ENCODE data around the gene SPAAR. TPM values are rescaled to one million over a fixed set of nuclear protein-coding genes. Genes with fewer than 3 reads are reported as not detected.
A peak's percentile ranks its signal among the peaks of the same experiment; 100 is the strongest.

The SPAAR gene
- total RNA-seq, 1 donor = 0.72 TPM

- no peaks in the 10 kb centered on the region for H3K27me3 ChIP-seq (ENCODE audit: insufficient read depth, low read length)
- no peaks in the 10 kb centered on the region for H3K36me3 ChIP-seq (ENCODE audit: insufficient read depth, low read length)
- no peaks in the 10 kb centered on the region for H3K79me2 ChIP-seq (ENCODE audit: insufficient read depth, low read length)
- no peak overlapping the region for H3K4me2 ChIP-seq (ENCODE audit: insufficient read depth, low read length)
- no peak for DNase-seq (ENCODE audit: insufficient read length, low spot score, missing footprints)
- H3K4me1 ChIP-seq (ENCODE audit: insufficient read depth, low read length) = peaks cover 42% of the 10 kb centered on the region
- no peaks in the 10 kb centered on the region for H4K20me1 ChIP-seq (ENCODE audit: insufficient read depth, low read length)
- TF ChIP-seq CTCF (IDR thresholded peaks at IDR 0.05; ENCODE audit: extremely low read depth, low read depth, low read length) = no peak
- no peak overlapping the region for H3K4me3 ChIP-seq (ENCODE audit: insufficient read depth, low read length)
- no peaks in the 10 kb centered on the region for H3K9me3 ChIP-seq (ENCODE audit: low read depth, low read length)
- peak overlapping the region; percentile 70 for H3K27ac ChIP-seq (ENCODE audit: low read depth, low read length)
- H2AFZ ChIP-seq (ENCODE audit: low read length) = peak overlapping the region; percentile 72
Observed at GRCh38 chr9:35928591-35929452, 19.5 kb downstream of the SPAAR start.

- Histone ChIP-seq H3K9me3 (ENCODE audit: low read depth, low read length) (no peaks in the 10 kb centered on the region), H4K20me1 (ENCODE audit: insufficient read depth, low read length) (no peaks in the 10 kb centered on the region), H3K4me3 (ENCODE audit: insufficient read depth, low read length) (no peak overlapping the region), H3K27me3 (ENCODE audit: insufficient read depth, low read length) (no peaks in the 10 kb centered on the region), H3K36me3 (ENCODE audit: insufficient read depth, low read length) (no peaks in the 10 kb centered on the region), H3K27ac (ENCODE audit: low read depth, low read length) (peak overlapping the region; percentile 70), H3K4me1 (ENCODE audit: insufficient read depth, low read length) (peaks cover 42% of the 10 kb centered on the region), H3K79me2 (ENCODE audit: insufficient read depth, low read length) (no peaks in the 10 kb centered on the region), H3K4me2 (ENCODE audit: insufficient read depth, low read length) (no peak overlapping the region), H2AFZ (ENCODE audit: low read length) (peak overlapping the region; percentile 72)
- no peak for TF ChIP-seq CTCF (IDR thresholded peaks at IDR 0.05; ENCODE audit: extremely low read depth, low read depth, low read length)
- no peak for DNase-seq (ENCODE audit: insufficient read length, low spot score, missing footprints)
Observed at GRCh38 chr9:35929453-35929718, 20.1 kb downstream of the SPAAR start.

GRCh38 chr9:35930521-35930920 lies 21.2 kb downstream of the SPAAR start:
- no peak overlapping the region for H3K4me2 ChIP-seq (ENCODE audit: insufficient read depth, low read length)
- H3K27me3 ChIP-seq (ENCODE audit: insufficient read depth, low read length) = no peaks in the 10 kb centered on the region
- no peak overlapping the region for H3K27ac ChIP-seq (ENCODE audit: low read depth, low read length)
- no peaks in the 10 kb centered on the region for H3K36me3 ChIP-seq (ENCODE audit: insufficient read depth, low read length)
- H3K79me2 ChIP-seq (ENCODE audit: insufficient read depth, low read length) = no peaks in the 10 kb centered on the region
- no peak for TF ChIP-seq CTCF (IDR thresholded peaks at IDR 0.05; ENCODE audit: extremely low read depth, low read depth, low read length)
- no peak overlapping the region for H3K4me3 ChIP-seq (ENCODE audit: insufficient read depth, low read length)
- H3K4me1 ChIP-seq (ENCODE audit: insufficient read depth, low read length) = peaks cover 38% of the 10 kb centered on the region
- no peaks in the 10 kb centered on the region for H4K20me1 ChIP-seq (ENCODE audit: insufficient read depth, low read length)
- H3K9me3 ChIP-seq (ENCODE audit: low read depth, low read length) = no peaks in the 10 kb centered on the region
- no peak overlapping the region for H2AFZ ChIP-seq (ENCODE audit: low read length)
- DNase-seq (ENCODE audit: insufficient read length, low spot score, missing footprints) = no peak

DNA sequence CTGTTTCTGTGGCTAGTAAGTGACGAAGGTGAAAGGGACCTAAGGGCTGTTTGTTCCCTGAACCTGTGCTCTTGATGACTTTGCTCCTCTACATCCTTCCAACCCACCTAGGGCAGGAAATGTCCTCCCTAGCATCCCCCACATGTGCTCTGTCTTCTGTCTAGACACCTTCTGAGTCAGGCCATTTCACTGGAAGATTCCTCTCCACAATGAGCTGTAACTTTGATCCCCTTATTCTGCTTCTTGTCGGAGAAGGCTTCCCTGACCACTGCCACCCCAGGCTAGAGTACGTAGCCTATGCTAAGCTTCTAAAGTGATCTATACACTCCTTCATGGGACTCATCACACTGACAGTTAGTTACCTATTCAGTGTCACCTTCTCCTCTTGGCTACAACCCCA lies 21.7 kb downstream of the SPAAR start:
- Histone ChIP-seq H4K20me1 (ENCODE audit: insufficient read depth, low read length) (no peaks in the 10 kb centered on the region), H3K79me2 (ENCODE audit: insufficient read depth, low read length) (no peaks in the 10 kb centered on the region), H3K36me3 (ENCODE audit: insufficient read depth, low read length) (no peaks in the 10 kb centered on the region), H3K27ac (ENCODE audit: low read depth, low read length) (peak overlapping the region; percentile 20), H2AFZ (ENCODE audit: low read length) (peak overlapping the region; percentile 4), H3K9me3 (ENCODE audit: low read depth, low read length) (no peaks in the 10 kb centered on the region), H3K4me2 (ENCODE audit: insufficient read depth, low read length) (no peak overlapping the region), H3K4me3 (ENCODE audit: insufficient read depth, low read length) (no peak overlapping the region), H3K27me3 (ENCODE audit: insufficient read depth, low read length) (no peaks in the 10 kb centered on the region), H3K4me1 (ENCODE audit: insufficient read depth, low read length) (peaks cover 38% of the 10 kb centered on the region)
- no peak for TF ChIP-seq CTCF (IDR thresholded peaks at IDR 0.05; ENCODE audit: extremely low read depth, low read depth, low read length)
- DNase-seq (ENCODE audit: insufficient read length, low spot score, missing footprints) = no peak
